ENCODE results near the gene DLG1.

Gene DLG1

GRCh38 chr3:197335428-197336132 is 37.2 kb upstream of the DLG1 start:
- H2AFZ ChIP-seq (ENCODE audit: low read depth, low read length) = no peak overlapping the region
- peaks cover 11% of the 10 kb centered on the region for H3K4me1 ChIP-seq (ENCODE audit: insufficient read depth, low read length)
- H3K9me3 ChIP-seq (ENCODE audit: low read length) = no peaks in the 10 kb centered on the region
- H3K27me3 ChIP-seq (ENCODE audit: insufficient read depth, low read length) = no peaks in the 10 kb centered on the region
- H3K36me3 ChIP-seq (ENCODE audit: insufficient read depth, low read length) = no peaks in the 10 kb centered on the region
- H3K4me3 ChIP-seq (ENCODE audit: low read length) = no peak overlapping the region

- no peaks in the 10 kb centered on the region for H3K27me3 ChIP-seq (ENCODE audit: insufficient read depth, low read length)
- H3K4me1 ChIP-seq (ENCODE audit: insufficient read depth, low read length) = no peaks in the 10 kb centered on the region
- H3K9me3 ChIP-seq (ENCODE audit: low read length) = no peaks in the 10 kb centered on the region
- no peak overlapping the region for H2AFZ ChIP-seq (ENCODE audit: low read depth, low read length)
- no peaks in the 10 kb centered on the region for H3K36me3 ChIP-seq (ENCODE audit: insufficient read depth, low read length)
- no peak overlapping the region for H3K4me3 ChIP-seq (ENCODE audit: low read length)
Observed at GRCh38 chr3:197333901-197334639, 35.7 kb upstream of the DLG1 start.

- H3K4me3 ChIP-seq (ENCODE audit: low read length) = no peak overlapping the region
- H2AFZ ChIP-seq (ENCODE audit: low read depth, low read length) = no peak overlapping the region
- H3K27me3 ChIP-seq (ENCODE audit: insufficient read depth, low read length) = no peaks in the 10 kb centered on the region
- peaks cover 4% of the 10 kb centered on the region for H3K4me1 ChIP-seq (ENCODE audit: insufficient read depth, low read length)
- H3K36me3 ChIP-seq (ENCODE audit: insufficient read depth, low read length) = no peaks in the 10 kb centered on the region
- no peaks in the 10 kb centered on the region for H3K9me3 ChIP-seq (ENCODE audit: low read length)
Observed at GRCh38 chr3:197331131-197331530, 32.7 kb upstream of the DLG1 start.

GRCh38 chr3:197329382-197329781 is 31.0 kb upstream of the DLG1 start:
- no peak overlapping the region for H2AFZ ChIP-seq (ENCODE audit: low read depth, low read length)
- no peaks in the 10 kb centered on the region for H3K36me3 ChIP-seq (ENCODE audit: insufficient read depth, low read length)

GRCh38 chr3:197328198-197328597 is 29.8 kb upstream of the DLG1 start:
- no peaks in the 10 kb centered on the region for H3K36me3 ChIP-seq (ENCODE audit: insufficient read depth, low read length)
- H2AFZ ChIP-seq (ENCODE audit: low read depth, low read length) = no peak overlapping the region
- H3K4me3 ChIP-seq (ENCODE audit: low read length) = no peak overlapping the region
- H3K9me3 ChIP-seq (ENCODE audit: low read length) = no peaks in the 10 kb centered on the region
- H3K4me1 ChIP-seq (ENCODE audit: insufficient read depth, low read length) = peaks cover 4% of the 10 kb centered on the region
- H3K27me3 ChIP-seq (ENCODE audit: insufficient read depth, low read length) = no peaks in the 10 kb centered on the region

More at GRCh38 chr3:197329382-197329781, 31.0 kb upstream of the DLG1 start:
- no peak overlapping the region for H3K4me3 ChIP-seq (ENCODE audit: low read length)
- no peaks in the 10 kb centered on the region for H3K27me3 ChIP-seq (ENCODE audit: insufficient read depth, low read length)
- peaks cover 4% of the 10 kb centered on the region for H3K4me1 ChIP-seq (ENCODE audit: insufficient read depth, low read length)
- no peaks in the 10 kb centered on the region for H3K9me3 ChIP-seq (ENCODE audit: low read length)

- Histone ChIP-seq H3K4me1 (ENCODE audit: insufficient read depth, low read length) (peaks cover 4% of the 10 kb centered on the region), H2AFZ (ENCODE audit: low read depth, low read length) (no peak overlapping the region), H3K27me3 (ENCODE audit: insufficient read depth, low read length) (no peaks in the 10 kb centered on the region), H3K9me3 (ENCODE audit: low read length) (no peaks in the 10 kb centered on the region), H3K36me3 (ENCODE audit: insufficient read depth, low read length) (no peaks in the 10 kb centered on the region), H3K4me3 (ENCODE audit: low read length) (no peak overlapping the region)
Observed at GRCh38 chr3:197327701-197328100, 29.3 kb upstream of the DLG1 start.

- Histone ChIP-seq H3K9me3 (ENCODE audit: low read length) (peaks cover 2% of the 10 kb centered on the region), H3K4me1 (ENCODE audit: insufficient read depth, low read length) (peaks cover 4% of the 10 kb centered on the region), H3K27me3 (ENCODE audit: insufficient read depth, low read length) (no peaks in the 10 kb centered on the region), H3K4me3 (ENCODE audit: low read length) (no peak overlapping the region), H2AFZ (ENCODE audit: low read depth, low read length) (no peak overlapping the region), H3K36me3 (ENCODE audit: insufficient read depth, low read length) (no peaks in the 10 kb centered on the region)
Observed at GRCh38 chr3:197325773-197326172, 27.4 kb upstream of the DLG1 start.

- H2AFZ ChIP-seq (ENCODE audit: low read depth, low read length) = no peak overlapping the region
- H3K4me1 ChIP-seq (ENCODE audit: insufficient read depth, low read length) = no peaks in the 10 kb centered on the region
- no peak overlapping the region for H3K4me3 ChIP-seq (ENCODE audit: low read length)
- no peaks in the 10 kb centered on the region for H3K36me3 ChIP-seq (ENCODE audit: insufficient read depth, low read length)
- H3K9me3 ChIP-seq (ENCODE audit: low read length) = peaks cover 2% of the 10 kb centered on the region
- no peaks in the 10 kb centered on the region for H3K27me3 ChIP-seq (ENCODE audit: insufficient read depth, low read length)
Observed at GRCh38 chr3:197322149-197322548, 23.7 kb upstream of the DLG1 start.

- peaks cover 2% of the 10 kb centered on the region for H3K9me3 ChIP-seq (ENCODE audit: low read length)
- no peak overlapping the region for H2AFZ ChIP-seq (ENCODE audit: low read depth, low read length)
- no peaks in the 10 kb centered on the region for H3K27me3 ChIP-seq (ENCODE audit: insufficient read depth, low read length)
- no peaks in the 10 kb centered on the region for H3K4me1 ChIP-seq (ENCODE audit: insufficient read depth, low read length)
- no peak overlapping the region for H3K4me3 ChIP-seq (ENCODE audit: low read length)
- H3K36me3 ChIP-seq (ENCODE audit: insufficient read depth, low read length) = no peaks in the 10 kb centered on the region
Observed at GRCh38 chr3:197320582-197320981, 22.2 kb upstream of the DLG1 start.

- no peak overlapping the region for H2AFZ ChIP-seq (ENCODE audit: low read depth, low read length)
- H3K9me3 ChIP-seq (ENCODE audit: low read length) = peaks cover 1% of the 10 kb centered on the region
- H3K36me3 ChIP-seq (ENCODE audit: insufficient read depth, low read length) = no peaks in the 10 kb centered on the region
- no peaks in the 10 kb centered on the region for H3K4me1 ChIP-seq (ENCODE audit: insufficient read depth, low read length)
- no peaks in the 10 kb centered on the region for H3K27me3 ChIP-seq (ENCODE audit: insufficient read depth, low read length)
- H3K4me3 ChIP-seq (ENCODE audit: low read length) = no peak overlapping the region
Observed at GRCh38 chr3:197317250-197317963, 19.0 kb upstream of the DLG1 start.

GRCh38 chr3:197312431-197312830 is 14.0 kb upstream of the DLG1 start:
- H2AFZ ChIP-seq (ENCODE audit: low read depth, low read length) = no peak overlapping the region
- H3K9me3 ChIP-seq (ENCODE audit: low read length) = no peaks in the 10 kb centered on the region
- peaks cover 14% of the 10 kb centered on the region for H3K4me1 ChIP-seq (ENCODE audit: insufficient read depth, low read length)
- no peaks in the 10 kb centered on the region for H3K36me3 ChIP-seq (ENCODE audit: insufficient read depth, low read length)
- no peak overlapping the region for H3K4me3 ChIP-seq (ENCODE audit: low read length)
- H3K27me3 ChIP-seq (ENCODE audit: insufficient read depth, low read length) = no peaks in the 10 kb centered on the region

GRCh38 chr3:197311591-197311990 is 13.2 kb upstream of the DLG1 start:
- H3K4me1 ChIP-seq (ENCODE audit: insufficient read depth, low read length) = peaks cover 15% of the 10 kb centered on the region
- no peaks in the 10 kb centered on the region for H3K9me3 ChIP-seq (ENCODE audit: low read length)
- H2AFZ ChIP-seq (ENCODE audit: low read depth, low read length) = no peak overlapping the region
- H3K27me3 ChIP-seq (ENCODE audit: insufficient read depth, low read length) = no peaks in the 10 kb centered on the region
- H3K36me3 ChIP-seq (ENCODE audit: insufficient read depth, low read length) = no peaks in the 10 kb centered on the region
- no peak overlapping the region for H3K4me3 ChIP-seq (ENCODE audit: low read length)
